Measurements from ENCODE around the gene SUPT6H.

Gene SUPT6H

GRCh38 chr17:28700278-28700677, 38.3 kb downstream of the SUPT6H start:
- no peak for DNase-seq

- no peak for DNase-seq
Observed at GRCh38 chr17:28700830-28701492, 39.0 kb downstream of the SUPT6H start.

- peak in 54 of 58 donors; percentile 26 to 89 (median 60) for DNase-seq
Observed at GRCh38 chr17:28702026-28702751, 40.2 kb downstream of the SUPT6H start.

- DNase-seq = peak in 14 of 58 donors; percentile 21 to 71 (median 49)
Observed at GRCh38 chr17:28702752-28703150, 40.7 kb downstream of the SUPT6H start.

DNA sequence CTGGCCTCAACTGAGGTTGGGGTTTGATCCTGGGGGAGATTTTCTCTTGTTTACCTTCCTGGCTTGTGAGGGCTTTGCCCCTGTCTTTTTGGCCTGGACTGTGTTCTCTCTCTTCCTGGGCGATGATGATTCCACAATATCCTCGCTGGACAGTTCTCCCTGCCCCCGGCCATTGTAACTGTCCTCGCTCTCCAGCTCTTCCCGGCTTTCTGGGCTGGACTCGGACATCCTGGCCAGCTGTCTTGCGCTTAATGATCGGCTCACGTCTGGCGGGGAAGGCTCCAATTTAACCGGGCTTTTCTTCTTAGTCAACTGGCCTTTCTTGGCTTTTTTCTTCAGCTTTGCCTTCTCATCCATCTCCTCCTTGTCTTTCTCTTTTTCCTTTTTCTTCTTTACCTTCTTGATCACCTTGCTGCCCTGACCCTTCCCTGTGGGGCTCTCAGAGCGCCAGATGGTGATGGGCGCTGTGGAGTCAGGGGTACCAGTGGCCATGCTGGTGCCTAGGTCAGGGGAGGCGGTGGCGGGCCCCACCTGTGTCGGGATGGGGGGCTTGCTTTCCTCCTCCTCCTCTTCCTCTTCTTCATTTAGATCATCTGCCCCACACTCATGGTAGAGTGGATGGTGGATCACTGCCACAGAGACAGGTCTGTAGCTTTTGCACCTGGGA, 41.7 kb downstream of the SUPT6H start:
- DNase-seq = no peak

DNA sequence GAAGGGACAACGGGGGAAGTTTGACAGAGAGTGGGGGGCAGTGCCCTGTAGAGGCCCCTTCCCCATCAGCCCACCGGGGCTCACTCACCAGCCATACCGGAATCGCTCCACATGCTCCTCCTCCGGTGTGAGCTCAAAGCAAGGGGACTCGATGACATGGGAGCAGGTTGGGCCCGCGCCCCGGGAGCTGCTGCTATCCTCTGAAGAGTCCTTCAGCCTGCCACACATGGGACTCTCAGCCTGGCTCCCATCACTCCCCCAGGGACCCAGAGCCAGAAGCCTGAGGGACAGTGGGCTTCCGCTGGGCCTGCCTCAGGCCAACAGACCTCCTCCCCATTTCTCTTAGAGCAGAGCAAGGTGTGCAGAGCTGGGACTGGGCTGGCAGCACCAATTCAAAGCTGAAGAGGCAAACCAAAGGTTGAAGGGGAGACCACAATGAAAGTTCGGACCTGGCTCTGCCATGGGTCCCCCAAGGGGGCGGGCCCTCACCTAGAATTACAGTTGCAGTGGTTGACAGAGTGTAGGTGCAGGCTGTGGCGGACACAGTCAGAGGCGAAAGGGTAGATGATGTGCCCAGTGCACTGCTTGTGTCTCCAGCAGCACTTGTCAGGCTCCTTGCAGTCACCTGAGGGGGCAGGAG, 42.3 kb downstream of the SUPT6H start:
- DNase-seq = no peak

DNA sequence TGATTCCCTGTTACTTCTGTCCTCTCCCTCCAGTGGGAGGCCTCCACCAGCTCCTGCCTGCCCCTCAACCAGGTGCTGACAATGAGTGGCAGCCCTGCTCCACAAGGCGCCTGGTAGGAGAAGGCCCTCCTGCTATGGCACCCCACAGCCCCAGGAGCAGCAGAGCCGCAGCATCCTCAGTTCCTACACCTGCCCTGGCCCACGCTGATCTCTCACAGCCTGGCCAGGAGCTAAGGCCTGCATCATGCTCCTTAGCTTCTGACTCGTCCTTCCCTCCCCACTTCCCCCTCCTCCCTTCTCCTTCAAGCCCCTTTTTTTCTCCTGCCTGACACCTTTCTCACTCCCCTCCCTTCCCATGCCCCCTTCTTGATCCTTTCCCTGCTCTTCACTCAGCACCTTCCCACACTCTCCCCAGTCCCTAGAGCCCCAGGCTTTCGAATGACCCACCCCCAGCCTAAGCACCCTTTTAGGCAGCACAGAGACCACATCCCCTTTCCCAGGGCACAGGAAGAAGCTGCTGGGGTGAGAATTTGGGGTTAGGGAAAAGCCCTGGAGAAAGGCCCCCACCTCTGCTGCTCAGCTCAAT, 43.2 kb downstream of the SUPT6H start:
- no peak for DNase-seq

DNA sequence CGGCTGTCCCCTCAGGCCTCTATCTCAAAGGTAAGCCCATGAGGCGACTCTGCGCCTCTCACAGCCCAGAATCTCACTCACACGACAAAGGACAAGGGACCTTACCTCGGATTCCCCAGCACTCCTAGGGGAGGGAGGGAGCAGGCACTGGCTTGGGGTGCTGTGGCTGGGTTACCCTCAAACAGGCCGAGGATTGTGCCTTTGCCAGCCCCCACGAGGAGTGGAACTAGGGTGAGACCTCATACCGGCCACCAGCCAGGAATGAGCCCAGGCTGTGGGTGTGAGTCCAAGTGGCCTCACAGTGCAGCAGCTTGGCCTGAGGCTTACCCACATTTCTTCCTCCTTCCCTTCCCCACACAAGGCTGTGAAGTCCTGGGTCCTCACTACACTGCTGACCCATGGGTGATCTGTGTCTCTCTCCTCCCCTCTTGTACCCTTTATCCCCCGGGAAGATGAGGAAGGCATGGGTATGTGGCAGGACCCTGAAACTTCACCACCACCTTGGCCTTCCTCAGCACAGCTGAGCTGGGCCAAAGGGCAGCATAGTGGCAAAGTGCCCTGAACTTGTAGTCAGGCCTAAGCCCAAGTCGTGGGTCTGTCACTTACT, 43.8 kb downstream of the SUPT6H start:
- DNase-seq = no peak

- no peak for DNase-seq
Observed at GRCh38 chr17:28706471-28707338, 44.7 kb downstream of the SUPT6H start.

DNA sequence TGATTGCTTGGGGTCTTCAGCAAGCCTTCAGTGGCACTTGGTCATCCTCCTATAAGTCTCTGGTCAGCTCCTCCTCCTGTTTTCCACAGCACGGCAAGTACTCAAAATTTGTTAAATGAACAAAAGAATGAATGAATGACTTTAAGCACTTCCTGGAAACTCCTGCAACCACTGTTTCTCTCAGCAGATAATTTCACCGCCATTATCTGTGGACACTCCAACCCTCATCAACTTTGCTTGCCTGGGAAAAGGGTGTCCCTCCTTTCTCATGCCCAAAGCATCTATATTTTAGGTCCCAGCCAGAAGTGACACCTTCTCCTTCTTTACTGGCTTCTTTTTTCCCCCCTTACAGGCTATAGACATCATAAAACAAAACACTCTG, 45.3 kb downstream of the SUPT6H start:
- no peak for DNase-seq

DNA sequence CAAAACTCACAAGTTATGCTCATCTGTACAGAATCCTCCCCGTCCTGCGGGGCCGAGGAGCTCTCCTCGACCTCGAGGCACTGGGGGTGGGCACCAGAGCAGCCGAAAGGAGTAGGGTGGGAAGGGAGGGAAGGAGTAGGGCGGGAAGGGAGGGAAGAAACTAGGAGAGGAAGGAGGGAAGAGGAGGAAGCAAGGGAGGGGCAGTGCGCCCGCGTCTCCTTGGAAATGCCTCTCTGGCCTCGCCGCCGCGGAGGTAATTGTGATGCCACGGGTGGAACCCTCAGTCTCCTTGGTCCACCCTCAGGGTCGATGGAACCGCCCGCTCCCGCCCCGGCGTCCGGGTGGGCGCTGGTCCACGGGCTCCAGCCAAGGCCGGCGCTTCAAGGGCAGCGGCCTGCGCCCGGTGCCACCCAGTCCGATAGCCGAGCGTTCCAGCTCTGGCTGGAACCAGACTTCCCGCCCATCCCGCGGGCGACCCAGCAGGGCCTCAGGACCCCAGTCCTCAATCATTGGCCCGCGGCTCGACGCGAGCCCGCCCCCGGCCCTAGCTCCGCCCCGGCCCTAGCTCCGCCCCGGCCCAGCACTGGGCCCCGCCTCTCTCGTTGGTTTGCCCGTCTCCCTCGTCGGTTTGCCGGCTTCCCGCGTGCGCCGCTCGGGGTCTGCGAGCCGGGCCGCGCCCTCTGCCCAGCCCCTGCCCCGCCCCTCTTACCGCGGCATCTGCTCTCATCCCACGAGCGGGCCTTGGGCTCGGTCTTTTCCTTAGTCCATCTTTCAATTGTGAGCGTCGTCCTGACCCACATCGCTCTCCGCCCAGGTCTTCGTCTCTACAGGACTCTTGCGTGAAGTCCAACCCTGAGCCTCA, 49.1 kb downstream of the SUPT6H start:
- peak; percentile 36 to 98 (median 84) for DNase-seq

- peak in 3 of 58 donors; percentile 43 to 54 (median 50) for DNase-seq
Observed at GRCh38 chr17:28711723-28712031, 49.7 kb downstream of the SUPT6H start, which contains the start of gene PROCA1. TSS of gene PROCA1 (minus strand) at chr17:28711888. CDS start at chr17:28711660, 228 bp downstream.

DNA sequence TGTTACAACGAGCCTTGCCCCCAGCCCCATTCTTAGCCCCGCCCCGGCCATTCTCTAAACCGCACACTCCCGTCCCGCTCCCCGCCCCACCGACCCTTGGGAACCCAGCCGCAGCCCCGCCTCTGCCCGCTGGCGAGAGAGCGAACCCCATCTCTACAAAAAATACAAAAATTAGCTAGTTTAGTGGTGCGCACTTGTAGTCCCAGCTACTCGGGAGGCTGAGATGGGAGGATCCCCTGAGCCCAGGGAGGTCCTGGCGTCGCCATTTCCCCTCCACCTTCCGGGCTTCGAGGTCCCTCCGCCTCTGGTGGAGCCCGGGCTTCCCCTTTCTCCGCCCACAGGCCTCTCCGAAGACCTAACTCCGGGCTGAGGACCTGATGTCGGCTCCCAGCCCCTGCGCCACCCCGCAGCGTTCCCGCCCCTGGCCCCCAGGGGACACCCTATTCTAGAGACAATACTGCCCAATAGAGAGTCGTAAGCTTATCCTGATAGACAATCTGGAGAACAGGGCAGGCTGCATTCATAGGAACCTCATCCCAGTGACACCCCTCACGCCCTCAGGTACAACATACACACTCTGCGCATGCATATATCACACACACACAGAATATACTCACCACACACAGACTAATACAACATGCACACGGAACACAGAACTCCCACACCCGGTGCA, 50.2 kb downstream of the SUPT6H start:
- DNase-seq = no peak

DNA sequence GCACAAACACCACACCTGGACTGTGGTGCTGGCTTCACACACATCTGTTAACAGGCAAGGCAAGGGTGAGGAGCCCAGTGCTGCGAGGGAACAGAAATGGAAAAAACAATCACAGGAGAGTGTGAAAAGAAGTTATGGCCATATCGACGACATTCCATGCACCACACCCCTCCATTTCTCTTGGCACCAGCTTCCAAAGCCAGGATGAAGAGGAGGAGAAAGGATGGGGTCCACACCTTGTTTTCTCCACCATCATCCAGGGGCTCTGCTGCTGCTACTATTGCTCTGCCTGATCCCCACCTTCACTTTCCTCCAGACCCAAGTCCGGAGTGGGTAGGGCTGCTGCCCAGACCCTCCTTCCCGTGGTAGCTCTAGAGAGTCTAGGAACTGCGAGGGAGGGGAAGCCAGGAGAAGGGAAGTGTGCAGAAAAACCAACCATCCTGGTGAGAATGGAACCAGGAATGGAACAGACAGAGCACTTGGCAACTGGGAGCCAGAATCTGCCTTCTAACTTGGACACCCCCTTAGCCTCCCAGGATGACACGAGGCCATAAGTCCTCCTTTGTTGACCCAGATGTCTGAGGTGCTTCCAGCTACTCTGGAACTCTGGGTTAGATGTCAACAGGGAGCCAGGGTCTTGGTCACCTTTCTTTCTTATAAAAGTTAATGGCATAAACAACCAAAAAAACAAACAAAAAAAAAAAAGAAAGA, 50.9 kb downstream of the SUPT6H start:
- DNase-seq = no peak

DNA sequence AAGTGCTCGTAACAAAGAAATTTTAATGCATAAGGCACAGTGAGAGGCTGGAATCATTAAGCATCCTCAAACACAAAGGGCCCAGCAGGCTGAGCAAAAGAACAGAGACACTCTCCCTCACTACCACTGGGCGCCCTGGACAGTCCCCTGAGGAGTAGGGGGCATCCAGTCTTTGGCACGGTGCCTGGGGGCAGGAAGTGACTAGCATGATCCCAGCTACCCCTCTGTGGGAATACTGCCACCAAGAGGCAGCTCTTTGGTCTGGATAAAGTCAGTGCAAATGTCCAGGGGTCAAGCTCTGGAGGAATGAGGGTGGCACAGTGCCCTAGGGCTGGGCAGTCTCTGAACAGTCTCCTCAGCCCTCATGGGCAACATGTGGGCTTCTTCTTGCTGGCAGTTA, 52.3 kb downstream of the SUPT6H start:
- DNase-seq = no peak

DNA sequence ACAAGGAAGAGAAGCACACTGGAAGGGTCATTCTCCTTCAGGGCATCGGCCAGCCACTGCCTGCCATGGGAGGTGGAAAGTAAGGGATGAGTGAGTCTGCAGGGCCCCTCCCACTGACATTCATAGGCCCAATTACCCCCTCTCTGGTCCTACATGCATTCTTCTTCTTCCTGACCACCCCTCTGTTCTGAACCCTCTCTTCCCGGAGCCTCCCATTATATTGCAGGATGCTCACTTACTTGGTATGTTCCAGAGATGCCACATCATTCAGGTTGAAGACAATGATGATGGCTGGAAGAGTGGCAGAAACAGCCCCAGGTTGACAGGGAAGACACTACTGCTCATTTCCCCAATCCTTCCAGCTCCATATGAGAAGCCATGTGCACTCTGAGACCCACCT, 53.2 kb downstream of the SUPT6H start:
- DNase-seq = no peak

DNA sequence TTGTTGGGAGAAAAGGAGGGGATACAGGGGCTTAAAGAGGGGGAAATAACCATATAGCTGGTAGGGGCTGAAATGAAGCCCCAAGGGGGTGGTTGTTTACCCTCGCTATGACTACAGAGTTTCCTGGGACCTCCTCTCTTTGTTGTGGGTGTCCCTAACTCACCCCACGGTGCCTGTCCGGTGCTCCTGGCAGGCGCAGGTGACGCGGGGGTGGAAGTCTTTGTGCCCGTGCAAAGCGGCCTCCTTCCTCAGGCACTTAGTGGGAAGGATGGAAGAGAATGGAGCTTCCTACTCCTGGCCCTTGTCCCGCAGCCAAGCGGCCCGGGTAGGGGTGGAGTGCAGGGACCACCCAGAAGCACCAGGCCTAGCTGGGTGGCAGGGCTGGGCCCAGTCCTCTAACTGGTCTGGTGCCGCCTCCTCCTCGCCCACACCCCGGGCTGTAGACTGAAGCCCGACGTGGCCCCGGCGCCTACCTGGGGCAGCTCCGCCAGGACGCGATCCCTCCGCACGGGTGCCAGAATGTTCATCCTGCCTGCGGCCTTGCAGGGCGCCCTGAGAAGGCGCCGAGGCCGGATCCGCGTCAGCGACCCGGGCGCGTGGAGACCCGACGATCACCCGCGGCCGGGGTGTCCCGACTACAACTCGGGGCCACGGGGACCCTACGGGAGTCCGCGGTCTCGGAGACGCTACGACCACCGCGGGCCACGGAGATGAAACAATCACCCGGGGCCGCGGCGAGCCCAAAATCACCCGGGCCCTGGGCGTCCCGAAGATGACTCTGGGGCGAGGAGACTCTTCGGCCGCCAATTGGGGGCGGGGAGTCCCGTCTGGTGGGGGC, 55.0 kb downstream of the SUPT6H start:
- peak in 2 of 58 donors; percentile 7 to 13 for DNase-seq

Measured in anterior cingulate cortex (tissue), 58 donors.